ENCODE data around the gene GMIP. TPM values are rescaled to one million over a fixed set of nuclear protein-coding genes. Genes with fewer than 3 reads are reported as not detected.

GMIP gene
- total and polyA plus RNA-seq, 2 donors (not counting 3 experiments of a cell fraction or from before 2014, with no cell fraction given), result 7.8 to 19.8 TPM

GRCh38 chr19:19634516-19635312, 8.7 kb downstream of the GMIP start:
- dilution Hi-C loops (cut with MboI; ENCODE audit: extremely low pct_ligation_motif_present, low sequenced_read_pairs), result no loop called here
- Histone ChIP-seq H4K20me1 (replicated peaks; ENCODE audit: control insufficient read depth, extremely low read depth, insufficient read depth, low read length) (no peaks in the 10 kb centered on the region), H3K9me3 (replicated peaks; ENCODE audit: control insufficient read depth, insufficient read depth, low read length) (no peaks in the 10 kb centered on the region), H3K27me3 (ENCODE audit: control insufficient read depth in 2 of 2, insufficient read depth in 2 of 2, low read length in 2 of 2) (no peaks in the 10 kb centered on the region), H3K27ac (ENCODE audit: insufficient read depth, low read depth, low read length) (no peak overlapping the region), H2AFZ (ENCODE audit: low read depth, low read length) (no peak overlapping the region), H3K4me2 (ENCODE audit: insufficient read depth, low read length) (no peak overlapping the region), H3K4me1 (ENCODE audit: control insufficient read depth, extremely low read depth, insufficient read depth, low read length) (no peaks in the 10 kb centered on the region), H3K36me3 (ENCODE audit: control insufficient read depth in 2 of 2, extremely low read depth in 1 of 2, insufficient read depth in 2 of 2, low read length in 2 of 2) (peaks cover 3 to 18% of the 10 kb centered on the region in 2 experiments), H3K79me2 (ENCODE audit: control insufficient read depth, insufficient read depth, low read length) (no peaks in the 10 kb centered on the region), H3K4me3 (replicated peaks in 1 of 3; ENCODE audit: insufficient read depth in 1 of 3, low read depth in 1 of 3, low read length in 3 of 3) (no peak overlapping the region), H3K9me1 (replicated peaks; ENCODE audit: control insufficient read depth, extremely low read depth, insufficient read depth, low read length) (no peaks in the 10 kb centered on the region), H3K9ac (replicated peaks; ENCODE audit: extremely low read depth, insufficient read depth, low read length) (no peak overlapping the region)
- ChIA-PET CTCF (interaction anchor here (1.4 kb wide), 1 partner anchor 14 kb away, joined by 4 read pairs; no protein-coding TSS in a partner anchor), POLR2A (no interaction called here)
- DNase-seq (ENCODE audit: low read depth, low spot score), result no peak
- intact Hi-C loops (cut with micrococcal nuclease), result no loop called here
- BruUV-seq (replicated peaks), result TSS peak; percentile 16
- FAIRE-seq, result no peak
- TF ChIP-seq, protein P1, sequence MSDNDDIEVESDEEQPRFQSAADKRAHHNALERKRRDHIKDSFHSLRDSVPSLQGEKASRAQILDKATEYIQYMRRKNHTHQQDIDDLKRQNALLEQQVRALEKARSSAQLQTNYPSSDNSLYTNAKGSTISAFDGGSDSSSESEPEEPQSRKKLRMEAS (IDR thresholded peaks at IDR 0.05; ENCODE audit: insufficient read depth, insufficient read length), result no peak
- no peak for TF ChIP-seq GATA2 (IDR thresholded peaks at IDR 0.05; ENCODE audit: insufficient read depth, insufficient read length, low read depth, low read length)
- TF ChIP-seq MYC (IDR thresholded peaks at IDR 0.05; ENCODE audit: low read depth, low read length), result no peak
- TF ChIP-seq EZH2 (IDR thresholded peaks at IDR 0.05; ENCODE audit: borderline replicate concordance, low read depth, low read length, severe bottlenecking), result no peak
- no peak for TF ChIP-seq CTCF (IDR thresholded peaks at IDR 0.05; ENCODE audit: extremely low read depth in 1 of 2, insufficient read depth in 1 of 2, low read depth in 1 of 2, low read length in 2 of 2)
- TF ChIP-seq JUN (IDR thresholded peaks at IDR 0.05; ENCODE audit: borderline replicate concordance, insufficient read depth, insufficient read length, low read depth), result no peak
- no peak for TF ChIP-seq POLR2A (IDR thresholded peaks at IDR 0.05; ENCODE audit: low read depth, low read length)
- no peak for TF ChIP-seq FOS (IDR thresholded peaks at IDR 0.05; ENCODE audit: borderline replicate concordance, insufficient read depth, low read length)
- TF ChIP-seq POLR2AphosphoS5 (IDR thresholded peaks at IDR 0.05; ENCODE audit: insufficient read depth, low read depth, low read length), result no peak

Measured in endothelial cell of umbilical vein (primary cell).